K562 (cell line): ENCODE data around the gene ABLIM2. TPM values are rescaled to one million over a fixed set of nuclear protein-coding genes. Genes with fewer than 3 reads are reported as not detected.

Source experiments
- COPS2 ChIP-seq: fragments of 450-650 bp; conservative IDR thresholded peaks from 2 replicates; pipeline ENCODE4 v1.6.1; 2016; ENCODE audit warnings: mild to moderate bottlenecking, moderate library complexity
- CREBBP ChIP-seq: IDR thresholded peaks from one replicate; pipeline ENCODE4 v1.6.1; 2012; ENCODE audit warnings: low read depth, mild to moderate bottlenecking, control low read depth, inconsistent platforms, low read length
- MCM5 ChIP-seq: fragments of 450-650 bp; IDR thresholded peaks from 2 replicates; pipeline ENCODE4 v1.6.1; 2016; ENCODE audit warnings: low read depth
- NCOA4 ChIP-seq: fragments of 450-650 bp; IDR thresholded peaks from 2 replicates; pipeline ENCODE4 v1.6.1; 2018; ENCODE audit warnings: mild to moderate bottlenecking; ENCODE audit not compliant: partially characterized antibody
- YBX1 ChIP-seq: fragments of 450-650 bp; IDR thresholded peaks from 2 replicates; pipeline ENCODE4 v1.7.1; 2016; ENCODE audit warnings: mild to moderate bottlenecking
- ZBTB7A ChIP-seq: IDR thresholded peaks from 2 replicates; pipeline ENCODE4 v1.6.1; 2011; ENCODE audit warnings: low read depth, mild to moderate bottlenecking, low read length, moderate library complexity, borderline replicate concordance; ENCODE audit not compliant: control insufficient read depth
- ZKSCAN8 ChIP-seq: fragments of 200-800 bp; sonication (Bioruptor generic); IDR thresholded peaks from 2 replicates; pipeline ENCODE4 v1.6.1; 2016; ENCODE audit warnings: missing genetic modification characterization, missing compliant biosample characterization
- ZNF121 ChIP-seq: sonication (generic); formaldehyde crosslinking; conservative IDR thresholded peaks from 2 replicates; pipeline ENCODE4 v1.8.0; 2022; ENCODE audit warnings: missing genetic modification reagents
- ZNF583 ChIP-seq: fragments of 250-450 bp; sonication (Bioruptor Pico); IDR thresholded peaks from 2 replicates; pipeline ENCODE4 v1.4.0; 2020
- ZNF644 ChIP-seq: fragments of 200-800 bp; sonication (Bioruptor generic); IDR thresholded peaks from 2 replicates; pipeline ENCODE4 v1.6.1; 2016; ENCODE audit warnings: low read depth, missing genetic modification characterization, missing compliant biosample characterization
- polyA plus RNA-seq, 8 experiments: library from polyadenylated mRNA; depleted of rRNA in 4 of 8; stranded (reverse) in 5 of 8; unstranded in 3 of 8; fragments of >200 nt; fragmentation: Nextera tagmentation in 2 of 8; fragmentation: Illumina TruSeq in 1 of 8; extraction: Ambion mirVana in 2 of 8; extraction: Trizol in 1 of 8; gene quantifications; 2 replicates each; pipeline versions ENCODE4 v1.2.1 to v1.2.3, GENCODE V29; 2011 to 2014; ENCODE audit warnings: inconsistent platforms in 1 of 8, missing spikeins in 1 of 8
- total RNA-seq, 7 experiments: library from RNA; depleted of rRNA in 6 of 7; stranded (reverse); fragments of >200 nt in 6 of 7; fragmentation: Illumina TruSeq in 2 of 7; extraction: Trizol in 2 of 7; gene quantifications; 2 replicates each; pipeline versions ENCODE4 v1.2.1 to v1.2.3, GENCODE V29; 2011 to 2021; ENCODE audit warnings: low replicate concordance in 1 of 7
- TF ChIP-seq, protein P1 (sequence below), 3 experiments: fragments of 200-800 bp in 1 of 3; fragments of 250-450 bp in 1 of 3; fragments of 450-650 bp in 1 of 3; sonication (Bioruptor Pico) in 1 of 3; sonication (Bioruptor generic) in 1 of 3; formaldehyde crosslinking in 1 of 3; IDR thresholded peaks; 2 replicates each; pipeline versions ENCODE4 v1.6.1 to v1.8.0; 2016 to 2022; ENCODE audit warnings: mild to moderate bottlenecking in 2 of 3, missing genetic modification characterization in 2 of 3, missing compliant biosample characterization in 1 of 3, moderate library complexity in 1 of 3
- TF ChIP-seq, protein P2 (sequence below), 2 experiments: IDR thresholded peaks; 2 replicates each; pipeline ENCODE4 v1.6.1; 2012; ENCODE audit warnings: improper control_type of control experiment in 2 of 2, low read depth in 2 of 2, low read length in 2 of 2, borderline replicate concordance in 1 of 2
- TF ChIP-seq, protein P3 (sequence below): fragments of 450-650 bp; formaldehyde crosslinking; conservative IDR thresholded peaks from 2 replicates; pipeline ENCODE4 v1.4.0; 2022; ENCODE audit warnings: mild to moderate bottlenecking, missing genetic modification characterization

The ABLIM2 gene
- total and polyA plus RNA-seq, 9 of the 15 experiments (the other 6 are each of a cell fraction or from before 2014, with no cell fraction given) = not detected

DNA sequence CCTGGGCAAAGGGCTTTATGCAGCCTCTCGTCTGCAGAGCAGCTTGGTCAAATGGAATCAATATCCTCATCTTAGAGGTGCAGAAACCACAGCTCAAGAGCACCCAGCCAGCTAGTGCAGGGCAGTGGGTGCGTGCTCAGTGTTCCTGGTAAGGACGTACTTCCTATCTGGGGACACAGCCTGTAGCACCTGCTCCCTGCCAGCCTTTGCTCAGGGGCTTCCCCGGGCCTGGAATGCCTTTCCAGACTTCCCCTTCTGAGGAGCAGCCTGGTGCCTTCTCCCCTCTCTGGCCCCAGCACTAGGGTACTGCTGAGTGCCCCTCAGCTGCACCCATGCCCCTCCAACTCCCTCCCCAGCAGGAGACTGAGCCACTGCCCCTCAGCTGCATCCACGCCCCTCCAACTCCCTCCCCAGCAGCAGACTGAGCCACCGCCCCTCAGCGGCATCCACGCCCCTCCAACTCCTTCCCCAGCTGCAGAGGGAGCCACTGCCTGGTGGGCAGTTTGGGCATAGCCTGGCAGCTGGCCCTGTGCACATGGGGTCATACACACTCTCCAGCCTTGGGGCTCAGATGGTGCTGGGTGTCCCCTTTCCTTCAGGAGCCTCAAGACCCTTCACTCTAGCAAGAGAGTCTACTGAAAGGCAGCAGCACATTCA is 176.7 kb downstream of the ABLIM2 start (continued):
- TF ChIP-seq, protein P1, sequence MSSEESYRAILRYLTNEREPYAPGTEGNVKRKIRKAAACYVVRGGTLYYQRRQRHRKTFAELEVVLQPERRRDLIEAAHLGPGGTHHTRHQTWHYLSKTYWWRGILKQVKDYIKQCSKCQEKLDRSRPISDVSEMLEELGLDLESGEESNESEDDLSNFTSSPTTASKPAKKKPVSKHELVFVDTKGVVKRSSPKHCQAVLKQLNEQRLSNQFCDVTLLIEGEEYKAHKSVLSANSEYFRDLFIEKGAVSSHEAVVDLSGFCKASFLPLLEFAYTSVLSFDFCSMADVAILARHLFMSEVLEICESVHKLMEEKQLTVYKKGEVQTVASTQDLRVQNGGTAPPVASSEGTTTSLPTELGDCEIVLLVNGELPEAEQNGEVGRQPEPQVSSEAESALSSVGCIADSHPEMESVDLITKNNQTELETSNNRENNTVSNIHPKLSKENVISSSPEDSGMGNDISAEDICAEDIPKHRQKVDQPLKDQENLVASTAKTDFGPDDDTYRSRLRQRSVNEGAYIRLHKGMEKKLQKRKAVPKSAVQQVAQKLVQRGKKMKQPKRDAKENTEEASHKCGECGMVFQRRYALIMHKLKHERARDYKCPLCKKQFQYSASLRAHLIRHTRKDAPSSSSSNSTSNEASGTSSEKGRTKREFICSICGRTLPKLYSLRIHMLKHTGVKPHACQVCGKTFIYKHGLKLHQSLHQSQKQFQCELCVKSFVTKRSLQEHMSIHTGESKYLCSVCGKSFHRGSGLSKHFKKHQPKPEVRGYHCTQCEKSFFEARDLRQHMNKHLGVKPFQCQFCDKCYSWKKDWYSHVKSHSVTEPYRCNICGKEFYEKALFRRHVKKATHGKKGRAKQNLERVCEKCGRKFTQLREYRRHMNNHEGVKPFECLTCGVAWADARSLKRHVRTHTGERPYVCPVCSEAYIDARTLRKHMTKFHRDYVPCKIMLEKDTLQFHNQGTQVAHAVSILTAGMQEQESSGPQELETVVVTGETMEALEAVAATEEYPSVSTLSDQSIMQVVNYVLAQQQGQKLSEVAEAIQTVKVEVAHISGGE (CRISPR knock-in tag; IDR thresholded peaks at IDR 0.05) = no peak
- TF ChIP-seq, protein P2, sequence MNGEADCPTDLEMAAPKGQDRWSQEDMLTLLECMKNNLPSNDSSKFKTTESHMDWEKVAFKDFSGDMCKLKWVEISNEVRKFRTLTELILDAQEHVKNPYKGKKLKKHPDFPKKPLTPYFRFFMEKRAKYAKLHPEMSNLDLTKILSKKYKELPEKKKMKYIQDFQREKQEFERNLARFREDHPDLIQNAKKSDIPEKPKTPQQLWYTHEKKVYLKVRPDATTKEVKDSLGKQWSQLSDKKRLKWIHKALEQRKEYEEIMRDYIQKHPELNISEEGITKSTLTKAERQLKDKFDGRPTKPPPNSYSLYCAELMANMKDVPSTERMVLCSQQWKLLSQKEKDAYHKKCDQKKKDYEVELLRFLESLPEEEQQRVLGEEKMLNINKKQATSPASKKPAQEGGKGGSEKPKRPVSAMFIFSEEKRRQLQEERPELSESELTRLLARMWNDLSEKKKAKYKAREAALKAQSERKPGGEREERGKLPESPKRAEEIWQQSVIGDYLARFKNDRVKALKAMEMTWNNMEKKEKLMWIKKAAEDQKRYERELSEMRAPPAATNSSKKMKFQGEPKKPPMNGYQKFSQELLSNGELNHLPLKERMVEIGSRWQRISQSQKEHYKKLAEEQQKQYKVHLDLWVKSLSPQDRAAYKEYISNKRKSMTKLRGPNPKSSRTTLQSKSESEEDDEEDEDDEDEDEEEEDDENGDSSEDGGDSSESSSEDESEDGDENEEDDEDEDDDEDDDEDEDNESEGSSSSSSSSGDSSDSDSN (IDR thresholded peaks at IDR 0.05; ENCODE audit: borderline replicate concordance in 1 of 2, low read depth in 2 of 2, low read length in 2 of 2) = no peak
- TF ChIP-seq MCM5 (no peak), YBX1 (no peak), NCOA4 (no peak), ZKSCAN8 (CRISPR knock-in tag) (no peak), ZNF583 (CRISPR knock-in tag) (no peak), COPS2 (no peak), ZNF121 (CRISPR knock-in tag) (no peak), ZBTB7A (no peak), ZNF644 (no peak), CREBBP (no peak)
- TF ChIP-seq, protein P3, sequence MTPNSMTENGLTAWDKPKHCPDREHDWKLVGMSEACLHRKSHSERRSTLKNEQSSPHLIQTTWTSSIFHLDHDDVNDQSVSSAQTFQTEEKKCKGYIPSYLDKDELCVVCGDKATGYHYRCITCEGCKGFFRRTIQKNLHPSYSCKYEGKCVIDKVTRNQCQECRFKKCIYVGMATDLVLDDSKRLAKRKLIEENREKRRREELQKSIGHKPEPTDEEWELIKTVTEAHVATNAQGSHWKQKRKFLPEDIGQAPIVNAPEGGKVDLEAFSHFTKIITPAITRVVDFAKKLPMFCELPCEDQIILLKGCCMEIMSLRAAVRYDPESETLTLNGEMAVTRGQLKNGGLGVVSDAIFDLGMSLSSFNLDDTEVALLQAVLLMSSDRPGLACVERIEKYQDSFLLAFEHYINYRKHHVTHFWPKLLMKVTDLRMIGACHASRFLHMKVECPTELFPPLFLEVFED (CRISPR knock-in tag) = no peak
- TF ChIP-seq, all 486 proteins: peak for 0
